ENCODE results near the gene ATP5MC2.

GRCh38 chr12:53720946-53721345 lies 45.1 kb upstream of the ATP5MC2 start:
- TF ChIP-seq CTCF (IDR thresholded peaks at IDR 0.05; ENCODE audit: poor library complexity, severe bottlenecking) (no peak), EP300 (conservative IDR thresholded peaks at IDR 0.05; ENCODE audit: poor library complexity, severe bottlenecking) (no peak), TAF1 (IDR thresholded peaks at IDR 0.05; ENCODE audit: low read depth) (no peak), POLR2AphosphoS5 (IDR thresholded peaks at IDR 0.05) (no peak), EZH2 (IDR thresholded peaks at IDR 0.05; ENCODE audit: borderline replicate concordance, insufficient read depth, low read length, poor library complexity, severe bottlenecking) (no peak), RAD21 (conservative IDR thresholded peaks at IDR 0.05) (no peak), MXI1 (conservative IDR thresholded peaks at IDR 0.05; ENCODE audit: poor library complexity, severe bottlenecking) (no peak), SMC3 (conservative IDR thresholded peaks at IDR 0.05; ENCODE audit: poor library complexity) (no peak)

Data from neural cell (in vitro differentiated cells).